GM18870 (cell line): ENCODE results near the gene KHDC3L.

Experiments used
- ATAC-seq: cut with Tn5 transposase; IDR thresholded peaks from one replicate; pipeline ENCODE4 v1.9.1; 2021; ENCODE audit warnings: moderate library complexity; ENCODE audit not compliant: unreplicated experiment

Gene KHDC3L, protein sequence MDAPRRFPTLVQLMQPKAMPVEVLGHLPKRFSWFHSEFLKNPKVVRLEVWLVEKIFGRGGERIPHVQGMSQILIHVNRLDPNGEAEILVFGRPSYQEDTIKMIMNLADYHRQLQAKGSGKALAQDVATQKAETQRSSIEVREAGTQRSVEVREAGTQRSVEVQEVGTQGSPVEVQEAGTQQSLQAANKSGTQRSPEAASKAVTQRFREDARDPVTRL

DNA sequence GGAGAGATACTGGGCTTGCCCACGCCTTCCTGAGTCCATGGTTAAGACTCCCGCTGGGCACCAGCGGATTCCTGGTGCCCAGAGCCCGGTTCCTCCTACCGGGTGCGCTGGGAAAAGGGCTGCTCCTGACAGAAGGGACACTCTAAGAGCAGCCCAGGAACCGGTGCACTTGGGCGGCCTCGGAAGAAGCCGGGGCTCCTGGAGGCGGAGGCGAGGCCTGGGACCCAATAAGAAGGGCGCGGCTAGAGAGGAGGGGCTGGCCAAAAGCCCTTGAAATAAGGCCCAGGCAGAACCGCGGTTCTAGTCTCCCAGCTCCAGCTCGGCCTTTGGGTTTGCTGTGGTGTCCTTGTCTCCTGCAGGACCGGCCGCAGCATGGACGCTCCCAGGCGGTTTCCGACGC is at the start of gene KHDC3L:
KHDC3L (plus strand) TSS at position 301 of the 400 bp plus-strand sequence; CDS start at position 373, 72 bp downstream.
- no peak for ATAC-seq

DNA sequence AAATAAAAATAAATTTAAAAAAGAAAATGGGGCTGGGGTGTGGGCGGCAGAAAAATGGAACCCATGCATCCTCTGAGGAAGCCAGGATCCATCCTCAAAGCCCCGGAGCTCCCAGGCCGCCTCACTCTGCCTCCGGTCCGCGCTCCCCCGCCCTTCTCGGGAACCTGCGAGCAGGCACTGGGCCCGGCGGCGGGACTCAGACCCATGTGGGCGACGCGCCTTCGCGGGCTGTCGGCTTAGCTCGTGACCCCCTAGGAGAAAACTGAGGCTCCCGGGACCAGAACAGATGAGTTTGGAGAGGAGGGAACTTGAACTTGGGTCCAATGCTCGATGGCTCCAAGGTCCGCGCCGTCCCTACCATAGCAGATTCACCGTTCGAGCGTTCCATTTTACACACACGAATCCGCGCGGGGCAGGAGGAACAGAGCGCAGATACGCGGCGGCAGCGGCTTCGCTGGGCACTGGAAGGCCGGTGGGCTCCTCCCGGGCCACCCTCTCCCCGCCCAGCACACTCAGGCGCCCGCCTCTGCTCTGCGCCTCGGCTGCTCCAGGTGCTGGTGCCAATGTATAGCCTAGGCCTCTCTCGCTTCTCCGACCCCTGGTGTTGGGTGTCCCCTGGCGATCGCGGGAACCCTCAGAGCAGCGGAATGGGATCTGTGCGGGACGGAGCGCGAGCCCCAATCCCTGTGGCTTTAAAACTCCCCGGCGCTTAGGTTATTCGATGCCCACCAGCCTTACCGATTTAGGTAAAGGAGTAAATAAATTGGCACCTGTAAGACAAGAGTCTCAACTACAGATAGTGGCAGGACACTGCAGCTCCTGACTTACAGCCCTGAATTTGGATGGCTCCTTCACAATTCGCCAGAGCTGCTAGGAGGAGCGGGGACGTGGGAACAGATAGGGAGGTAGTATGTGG is 47.6 kb upstream of the KHDC3L start:
- no peak for ATAC-seq

DNA sequence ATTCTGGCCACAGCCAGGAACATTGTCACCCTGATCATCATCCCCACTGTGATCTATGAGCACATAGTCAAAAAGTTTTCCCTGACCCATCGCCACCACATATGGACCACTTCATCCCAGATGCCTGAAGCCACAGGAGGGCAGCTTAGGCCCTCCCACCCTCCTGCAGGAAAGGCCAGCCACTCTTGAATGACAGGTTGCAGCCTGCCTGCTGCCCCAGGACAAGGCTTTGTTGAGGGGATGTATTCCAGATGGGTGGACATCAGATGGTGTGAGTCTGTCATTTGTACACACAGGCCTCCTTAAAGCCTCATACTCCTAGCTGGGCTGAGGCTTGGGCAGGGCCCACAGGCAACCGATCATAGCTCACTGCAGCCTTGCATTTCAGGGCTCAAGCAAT is 39.1 kb upstream of the KHDC3L start:
- no peak for ATAC-seq

DNA sequence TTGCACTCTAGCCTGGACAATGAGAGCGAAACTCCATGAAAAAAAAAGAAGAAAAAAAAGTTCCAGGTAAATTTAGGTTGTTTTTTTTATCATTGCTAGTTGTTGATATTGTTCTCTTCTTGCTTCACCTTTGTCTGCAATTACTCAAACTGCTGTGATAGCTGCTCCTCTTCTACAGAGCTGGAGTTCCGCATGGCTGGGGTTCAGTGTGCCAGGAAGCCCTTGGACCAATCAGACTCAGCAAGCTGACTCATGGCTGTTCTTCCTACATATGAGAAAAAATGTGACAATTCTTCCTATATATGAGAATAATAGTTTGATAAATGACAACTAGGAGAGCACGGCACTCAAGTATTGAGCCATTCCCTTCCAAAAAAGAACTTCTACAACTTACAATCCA is 36.8 kb upstream of the KHDC3L start:
- ATAC-seq: no peak

DNA sequence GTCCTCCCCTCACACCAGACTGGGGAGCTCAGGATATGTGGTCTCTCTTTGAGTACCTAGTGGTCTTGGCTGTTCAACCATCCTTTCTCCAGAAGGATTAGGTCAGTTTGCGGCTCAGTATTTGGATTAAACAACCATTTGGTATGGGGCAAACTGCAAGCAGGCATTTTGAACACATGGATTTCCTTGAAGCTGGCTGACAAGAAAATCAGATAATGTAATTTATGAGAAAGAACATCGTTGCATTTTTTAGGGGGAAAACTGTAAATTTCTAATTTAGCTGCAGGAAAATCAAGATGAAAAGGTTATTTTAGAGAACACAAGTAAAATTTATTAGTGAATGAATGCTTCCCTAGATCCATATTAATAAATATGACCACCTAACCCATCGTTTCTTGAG is 33.7 kb upstream of the KHDC3L start:
- ATAC-seq: no peak

DNA sequence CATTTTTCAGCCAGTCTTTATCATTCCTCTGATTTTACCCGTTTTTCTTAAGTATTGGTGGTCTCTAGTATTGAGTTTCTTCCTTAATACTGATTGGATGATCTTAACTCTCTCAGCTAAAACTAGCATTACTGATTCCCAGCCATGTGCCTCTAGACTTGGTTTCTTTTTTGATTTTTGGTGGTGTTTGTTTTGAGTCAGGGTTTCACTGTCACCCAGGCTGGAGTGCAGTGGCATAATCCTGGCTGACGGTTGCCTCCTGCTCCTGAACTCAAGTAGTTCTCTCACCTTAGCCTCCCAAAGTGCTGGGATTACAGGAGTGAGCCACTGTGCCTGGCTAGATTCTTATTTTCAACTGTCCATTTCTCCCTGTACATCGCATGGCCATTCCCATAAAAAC is 33.3 kb upstream of the KHDC3L start:
- ATAC-seq: peak; percentile 91

DNA sequence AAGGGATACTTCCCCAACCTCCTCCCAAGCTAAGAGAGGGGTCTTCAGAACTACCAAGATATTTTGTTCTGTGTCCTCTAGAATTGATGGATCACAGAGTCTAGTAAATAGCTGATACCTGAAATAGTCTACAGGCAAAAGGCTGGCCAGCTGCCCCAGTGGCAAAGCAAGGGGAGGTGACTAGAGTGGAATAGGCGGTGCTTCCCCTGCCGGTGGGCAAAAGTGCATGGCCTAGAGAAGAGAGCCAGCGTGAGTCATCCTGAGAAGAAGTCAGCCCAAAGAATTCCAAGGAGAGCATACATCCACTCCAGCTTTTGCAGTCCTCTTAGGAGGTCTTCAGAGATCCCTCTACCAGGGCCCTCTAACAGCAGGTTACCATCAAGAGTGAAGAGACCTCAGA is 23.1 kb upstream of the KHDC3L start:
- no peak for ATAC-seq

DNA sequence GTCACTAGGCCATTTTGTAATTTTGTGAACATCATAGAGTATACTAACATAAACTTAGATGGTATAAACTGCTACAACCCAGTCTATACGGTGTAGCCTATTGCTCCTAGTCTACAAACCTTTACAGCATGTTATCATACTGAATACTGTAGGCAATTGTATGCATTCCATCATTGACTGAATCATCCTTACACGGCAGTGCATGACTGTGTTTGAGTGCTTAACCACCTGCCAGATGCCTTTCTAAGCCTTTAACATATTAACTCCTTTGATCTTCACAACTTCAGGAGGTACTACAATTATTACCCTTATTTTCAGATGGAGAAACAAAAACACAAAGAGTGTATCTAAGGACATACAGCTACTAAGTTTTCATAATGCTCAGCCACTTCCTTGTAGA is 22.4 kb upstream of the KHDC3L start:
- no peak for ATAC-seq

DNA sequence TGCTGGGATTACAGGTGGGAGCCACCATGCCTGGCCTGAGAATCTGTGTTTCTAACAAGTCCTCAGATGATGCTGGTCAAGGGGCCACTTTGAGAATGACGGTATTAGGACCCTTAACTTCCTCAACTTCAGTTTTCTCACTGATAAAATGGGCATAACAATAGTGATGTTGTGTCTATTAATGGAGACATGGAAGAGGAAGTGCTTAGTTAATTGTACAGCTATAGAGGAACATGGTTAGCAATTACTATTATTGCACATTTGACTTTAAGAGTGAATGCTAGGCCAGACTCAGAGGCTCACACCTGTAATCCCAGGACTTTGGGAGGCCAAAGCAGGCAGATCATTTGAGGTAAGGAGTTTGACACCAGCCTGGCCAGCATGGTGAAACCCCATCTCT is 21.1 kb upstream of the KHDC3L start:
- ATAC-seq: no peak

DNA sequence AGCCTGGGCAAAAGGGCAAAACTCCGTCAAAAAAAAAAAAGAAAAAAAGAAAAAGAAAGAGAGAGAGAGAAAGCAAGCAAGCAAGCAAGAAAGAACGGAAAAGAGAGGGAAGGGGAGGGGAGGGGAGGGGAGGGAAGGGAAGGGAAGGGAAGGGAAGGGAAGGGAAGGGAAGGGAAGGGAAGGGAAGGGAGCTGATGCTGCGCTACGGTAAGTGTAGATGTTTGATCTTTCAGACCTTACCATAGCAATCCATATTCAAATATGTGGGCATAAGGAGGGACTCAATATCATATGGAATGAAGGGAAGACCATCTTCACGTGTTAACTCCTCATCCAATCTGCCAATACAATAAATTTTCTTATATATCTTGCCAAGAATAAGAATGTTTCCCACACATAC is 20.3 kb upstream of the KHDC3L start:
- no peak for ATAC-seq

DNA sequence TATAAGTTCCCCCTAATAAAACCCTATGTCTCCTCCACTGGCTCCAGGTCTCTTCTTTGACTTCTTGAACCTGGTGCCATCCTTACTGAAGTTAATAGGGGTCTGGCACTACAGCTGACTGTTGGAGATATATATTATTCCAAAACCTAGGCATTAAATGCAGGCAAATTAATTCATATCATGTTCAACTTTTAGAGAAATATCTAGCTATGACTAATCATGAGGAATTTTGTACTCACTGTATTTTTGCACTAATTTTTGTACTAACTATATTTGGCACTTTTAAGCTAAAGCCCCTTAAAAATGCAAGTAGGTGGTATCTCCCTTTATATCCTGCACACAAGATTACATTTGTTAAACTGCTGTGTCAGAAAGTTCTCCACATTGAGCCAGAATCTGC is 19.3 kb upstream of the KHDC3L start:
- no peak for ATAC-seq

DNA sequence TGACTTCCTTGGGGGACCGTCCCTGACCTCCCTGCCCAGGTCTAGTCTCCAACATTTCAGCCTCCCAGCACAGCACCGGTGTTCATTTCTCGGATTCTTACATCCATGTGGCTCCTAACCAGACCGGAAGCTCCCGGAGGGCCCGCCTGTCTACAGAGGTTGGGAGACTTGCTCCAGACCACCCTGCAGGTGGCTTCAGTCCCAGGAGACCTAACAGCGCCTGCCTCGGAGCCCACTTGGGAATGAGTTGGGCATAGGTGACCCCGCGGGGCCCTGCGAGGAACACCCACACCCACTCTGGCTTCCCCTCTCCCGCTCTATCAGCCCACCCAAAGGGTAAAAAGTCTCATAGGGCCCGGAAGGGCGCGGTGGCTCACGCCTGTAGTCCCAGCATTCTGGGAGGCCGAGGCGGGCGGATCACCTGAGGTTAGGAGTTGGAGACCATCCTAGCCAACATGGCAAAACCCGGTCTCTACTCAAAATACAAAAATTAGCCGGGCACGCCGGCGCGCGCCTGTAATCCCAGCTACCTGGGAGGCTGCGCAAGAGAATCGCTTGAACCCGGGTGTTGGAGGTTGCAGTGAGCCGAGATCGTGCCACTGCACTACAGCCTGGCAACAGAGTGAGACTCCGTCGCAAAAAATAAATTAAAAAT is 13.8 kb upstream of the KHDC3L start:
- ATAC-seq: no peak

DNA sequence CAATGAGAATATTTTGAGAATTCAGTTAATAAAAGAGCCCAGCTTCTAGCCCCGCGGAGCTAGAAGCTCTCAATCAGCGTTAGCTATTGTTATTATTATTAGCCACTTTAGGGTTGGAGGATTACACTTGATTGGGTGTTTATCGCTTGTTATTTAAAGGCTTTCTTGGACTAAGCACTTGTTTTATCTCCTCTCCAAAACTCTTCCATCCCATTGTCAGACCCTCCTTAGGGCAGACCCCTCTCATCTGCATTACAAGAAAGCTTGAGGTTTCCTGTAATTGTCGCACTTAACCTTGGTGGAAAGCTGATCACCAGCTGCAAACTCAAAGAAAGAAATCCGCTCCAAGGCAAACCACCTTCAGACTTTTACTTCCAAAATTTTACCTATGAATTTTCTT is 13.1 kb upstream of the KHDC3L start:
- ATAC-seq: no peak

DNA sequence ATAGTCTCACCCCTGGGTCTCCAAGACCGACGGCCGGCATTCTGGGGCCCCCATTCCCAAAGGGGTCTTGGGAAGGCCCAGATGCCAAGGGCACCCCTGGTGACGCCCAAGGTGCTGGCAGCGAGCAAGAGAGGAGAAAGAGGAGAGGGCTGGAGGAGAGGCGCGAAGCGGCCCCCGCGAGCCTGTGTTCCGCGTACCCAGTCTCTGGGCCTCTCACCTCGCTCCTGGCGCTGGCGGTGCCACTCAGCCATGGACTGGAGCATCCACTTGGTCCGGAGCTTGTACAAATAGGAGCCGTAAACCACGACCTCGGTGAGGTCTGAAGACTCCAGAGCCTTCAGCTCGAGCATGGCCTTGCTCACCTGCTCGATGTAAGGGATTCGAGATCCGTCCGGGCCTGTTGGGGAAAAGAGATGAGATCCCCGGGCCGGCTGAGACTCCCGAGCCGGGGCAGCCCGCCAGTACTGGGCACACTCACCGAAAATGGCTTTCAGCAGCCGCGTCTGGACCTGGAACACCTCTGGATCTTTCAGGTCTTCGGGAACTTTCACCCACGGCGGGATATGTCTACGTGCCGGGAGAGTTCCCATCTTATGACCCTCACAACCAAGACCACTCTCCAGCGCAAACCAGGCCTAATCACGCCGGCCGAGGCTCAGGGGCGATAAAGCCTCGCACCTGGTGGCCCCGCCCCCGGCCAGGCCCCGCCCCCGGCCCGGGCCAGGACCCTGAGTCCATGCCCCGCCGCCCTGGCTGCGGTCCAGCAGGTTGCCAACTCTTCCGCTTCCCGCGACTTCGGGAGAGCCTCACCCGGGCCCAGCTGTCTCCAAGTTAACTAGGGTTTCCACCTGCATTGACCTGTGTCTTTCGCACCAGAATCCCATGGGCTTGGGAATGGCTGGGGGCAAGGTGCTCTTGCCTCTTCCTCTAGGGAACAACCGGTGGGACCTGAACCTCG is 8.5 kb upstream of the KHDC3L start, which contains the start of gene DPPA5:
DPPA5 (minus strand) TSS at position 641 of the 958 bp plus-strand sequence; CDS start at position 590, 51 bp downstream.
- no peak for ATAC-seq

DNA sequence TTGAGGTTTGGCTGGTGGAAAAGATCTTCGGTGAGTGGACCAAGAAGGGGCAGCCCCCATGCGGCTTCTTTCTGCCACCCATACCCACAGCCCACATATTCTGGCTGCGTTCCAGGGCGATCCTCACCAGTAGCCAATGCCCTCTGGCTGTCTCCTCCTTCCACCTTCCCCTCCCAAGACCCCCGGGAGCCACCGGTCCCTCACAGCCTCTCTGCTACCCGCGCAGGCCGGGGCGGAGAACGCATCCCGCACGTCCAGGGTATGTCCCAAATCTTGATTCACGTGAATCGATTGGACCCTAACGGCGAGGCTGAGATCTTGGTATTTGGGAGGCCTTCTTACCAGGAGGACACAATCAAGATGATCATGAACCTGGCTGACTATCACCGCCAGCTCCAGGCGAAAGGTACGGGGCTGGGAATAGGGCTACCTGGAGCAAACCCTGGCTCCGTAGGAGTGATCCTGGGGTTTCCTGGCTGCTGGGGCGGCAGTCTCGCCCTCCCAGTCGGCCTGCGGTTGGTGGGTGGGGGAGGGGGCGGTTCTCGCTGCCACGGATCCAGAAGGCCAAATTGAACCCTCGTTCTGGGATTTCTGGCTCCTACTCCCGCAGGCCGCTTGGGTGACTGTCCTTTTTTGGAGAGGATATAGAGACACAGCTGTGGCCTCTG is 545 bp downstream of the KHDC3L start:
- ATAC-seq: no peak

DNA sequence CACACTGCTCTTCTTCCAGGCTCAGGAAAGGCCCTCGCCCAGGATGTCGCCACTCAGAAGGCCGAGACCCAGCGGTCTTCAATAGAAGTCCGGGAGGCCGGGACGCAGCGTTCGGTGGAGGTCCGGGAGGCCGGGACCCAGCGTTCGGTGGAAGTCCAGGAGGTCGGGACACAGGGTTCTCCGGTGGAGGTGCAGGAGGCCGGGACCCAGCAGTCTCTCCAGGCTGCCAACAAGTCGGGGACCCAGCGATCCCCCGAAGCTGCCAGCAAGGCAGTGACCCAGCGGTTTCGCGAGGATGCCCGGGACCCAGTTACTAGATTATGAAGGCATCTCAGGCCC is 1.0 kb downstream of the KHDC3L start:
- no peak for ATAC-seq

DNA sequence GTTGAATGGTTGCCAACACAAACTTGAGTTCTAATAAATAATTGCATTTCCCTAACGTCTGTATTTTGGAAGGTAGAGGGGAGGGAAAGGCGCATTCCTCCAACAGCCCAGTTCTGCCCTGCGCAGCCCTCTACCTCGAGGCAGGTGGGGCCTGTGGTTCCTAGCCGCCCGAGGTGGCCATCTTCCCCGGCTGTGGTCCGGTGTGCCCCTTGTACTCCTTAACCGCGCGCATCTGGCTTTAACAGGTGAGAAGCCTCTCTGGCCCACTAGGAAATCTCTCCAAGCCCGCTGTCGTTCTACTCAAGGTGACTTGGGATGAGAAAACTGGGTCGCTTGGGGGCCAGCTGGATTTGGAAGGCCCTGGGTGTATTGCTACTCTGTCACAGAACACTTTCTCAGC is 1.7 kb downstream of the KHDC3L start:
- no peak for ATAC-seq

DNA sequence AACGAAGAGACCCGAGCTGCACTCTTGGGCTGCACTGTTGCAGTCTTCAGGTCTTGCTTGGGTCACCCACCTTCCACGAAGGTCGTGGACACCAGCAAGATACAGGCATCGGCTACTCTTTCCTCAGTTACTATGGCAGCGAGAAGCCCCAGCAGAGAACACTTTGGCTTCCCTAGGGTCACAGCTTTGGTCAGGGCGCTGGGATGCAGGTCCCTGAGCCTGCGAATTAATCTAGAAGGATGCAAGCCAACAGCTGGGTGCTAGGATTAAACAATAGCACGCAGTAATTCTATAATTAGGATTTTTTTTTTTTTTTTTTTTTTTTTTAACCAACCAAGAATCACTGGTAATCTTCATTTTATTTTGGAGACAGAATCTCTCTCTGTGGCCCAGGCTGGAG is 2.1 kb downstream of the KHDC3L start:
- no peak for ATAC-seq

DNA sequence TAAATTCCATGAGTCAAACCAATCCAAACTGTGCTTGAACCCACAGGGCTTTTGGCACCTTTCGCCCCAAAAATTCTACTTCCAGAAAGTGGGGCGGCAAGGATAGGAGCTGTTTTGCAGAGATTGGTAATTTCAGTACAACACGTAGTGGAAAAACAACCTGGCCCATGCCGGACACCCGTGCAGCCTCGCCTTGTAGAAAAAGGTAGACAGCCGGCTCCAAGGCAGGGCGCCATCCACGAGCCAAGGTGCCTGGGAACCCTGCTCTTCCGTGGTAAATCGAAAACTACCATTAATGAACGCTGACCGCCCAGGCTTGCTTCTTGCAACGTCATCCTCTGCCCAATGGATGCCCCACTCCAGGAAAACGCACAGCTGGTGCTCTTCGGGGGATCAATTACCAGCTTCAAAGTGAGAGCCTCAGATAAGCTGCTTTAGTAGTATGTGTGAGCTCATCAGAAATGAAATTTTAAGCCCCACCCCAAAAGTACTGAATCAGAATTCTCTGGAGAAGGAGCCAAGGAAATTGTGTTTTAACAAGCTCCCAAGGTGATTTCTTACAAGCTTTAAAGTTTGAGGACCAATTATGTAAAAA is 5.4 kb downstream of the KHDC3L start:
- ATAC-seq: no peak

DNA sequence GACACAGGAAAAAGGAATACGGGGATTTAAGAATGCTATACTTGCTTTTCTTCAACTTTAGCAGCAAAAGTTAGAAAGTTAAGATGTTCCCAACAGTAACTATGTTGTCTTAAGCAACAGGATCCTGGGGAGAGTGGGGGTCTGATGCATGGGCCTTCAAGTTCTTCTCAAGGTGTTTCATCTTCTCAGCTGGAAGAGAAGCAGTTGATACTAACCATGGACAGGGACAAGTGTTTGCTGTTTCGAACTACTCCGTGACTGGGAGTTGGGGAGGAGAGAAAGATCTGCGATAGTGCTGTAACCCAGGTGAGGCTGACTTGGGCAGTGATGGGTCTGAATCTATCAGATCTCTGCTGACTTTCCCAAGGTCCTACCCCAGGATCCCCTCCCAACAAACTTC is 6.2 kb downstream of the KHDC3L start:
- ATAC-seq: no peak
